DOHH2 (cell line): ENCODE data around the gene PSMA8.

Source experiments
- H3F3A ChIP-seq: fragments of 200-600 bp; sonication (generic), shearing (Covaris generic); 2 replicates; pipeline ENCODE4 v1.6.0; 2016; ENCODE audit warnings: antibody characterized with exemption, mild to moderate bottlenecking; ENCODE audit not compliant: control insufficient read depth, insufficient read depth
- H3K27ac ChIP-seq: fragments of 200-600 bp; sonication (generic); 2 replicates; pipeline ENCODE4 v1.5.1; 2014; ENCODE audit warnings: low read depth, mild to moderate bottlenecking, low read length, moderate library complexity
- H3K27me3 ChIP-seq: fragments of 200-600 bp; sonication (generic); 2 replicates; pipeline ENCODE4 v1.6.1; 2014; ENCODE audit warnings: mild to moderate bottlenecking, low read length, mixed read lengths; ENCODE audit not compliant: control insufficient read depth
- H3K36me3 ChIP-seq: fragments of 200-600 bp; sonication (generic); 2 replicates; pipeline ENCODE4 v1.6.1; 2014; ENCODE audit warnings: mild to moderate bottlenecking, low read length, moderate library complexity, mixed read lengths; ENCODE audit not compliant: control insufficient read depth
- H3K4me1 ChIP-seq: fragments of 200-600 bp; sonication (generic); 2 replicates; pipeline ENCODE4 v1.6.1; 2014; ENCODE audit warnings: mild to moderate bottlenecking, low read length, mixed read lengths; ENCODE audit not compliant: control insufficient read depth
- H3K4me2 ChIP-seq: fragments of 200-600 bp; sonication (generic); 2 replicates; pipeline ENCODE4 v1.6.0; 2014; ENCODE audit warnings: mild to moderate bottlenecking, low read length, moderate library complexity
- H3K4me3 ChIP-seq: fragments of 200-600 bp; sonication (generic); 2 replicates; pipeline ENCODE4 v1.5.1; 2014; ENCODE audit warnings: mild to moderate bottlenecking, low read length, mixed read lengths
- H3K79me2 ChIP-seq: fragments of 200-600 bp; sonication (generic); 2 replicates; pipeline ENCODE4 v1.6.1; 2014; ENCODE audit warnings: mild to moderate bottlenecking, low read length, mixed read lengths; ENCODE audit not compliant: control insufficient read depth
- H3K9me2 ChIP-seq: fragments of 200-600 bp; sonication (generic); replicated peaks from 2 replicates; pipeline ENCODE4 v1.6.1; 2014; ENCODE audit warnings: mild to moderate bottlenecking, low read length, mixed read lengths; ENCODE audit not compliant: control insufficient read depth
- H3K9me3 ChIP-seq: fragments of 200-600 bp; sonication (generic); 2 replicates; pipeline ENCODE4 v1.6.1; 2014; ENCODE audit warnings: antibody characterized with exemption, low read length, mixed read lengths; ENCODE audit not compliant: control insufficient read depth, insufficient read depth
- H4K20me1 ChIP-seq: fragments of 200-600 bp; sonication (generic); 2 replicates; pipeline ENCODE4 v1.6.0; 2014; ENCODE audit warnings: low read depth, mild to moderate bottlenecking, antibody characterized with exemption, low read length, moderate library complexity; ENCODE audit not compliant: control insufficient read depth, insufficient read depth
- EZH2phosphoT487 ChIP-seq: fragments of 200-600 bp; sonication (generic); IDR thresholded peaks from 2 replicates; pipeline ENCODE4 v1.6.1; 2017; ENCODE audit warnings: borderline replicate concordance, mild to moderate bottlenecking, antibody characterized with exemption, low read length, moderate library complexity, mixed read lengths
- TF ChIP-seq, protein P1 (sequence below): fragments of 200-600 bp; sonication (generic); IDR thresholded peaks from one replicate; pipeline ENCODE4 v1.5.1; 2014; ENCODE audit warnings: antibody characterized with exemption, mild to moderate bottlenecking, low read depth, low read length; ENCODE audit not compliant: poor library complexity, severe bottlenecking

The PSMA8 gene

DNA sequence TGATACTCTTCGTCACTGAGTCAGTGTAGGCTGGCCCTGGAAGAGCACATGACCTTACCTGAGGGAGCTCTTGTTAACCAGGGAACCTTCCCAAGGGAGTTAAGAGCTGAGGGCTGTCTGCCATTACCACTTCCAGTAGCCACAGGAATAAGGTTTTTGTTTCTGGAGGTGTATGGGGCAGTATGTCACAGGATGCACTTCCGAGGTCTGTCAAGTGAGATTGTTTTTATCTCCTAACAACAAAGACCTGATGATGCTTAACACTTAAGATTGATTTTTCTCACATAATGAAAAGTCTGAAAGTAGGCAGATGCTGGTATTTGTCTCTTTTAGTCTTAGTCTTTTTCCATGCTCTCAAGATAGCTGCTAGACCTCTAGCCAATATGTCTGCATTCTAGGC, 41.8 kb downstream of the PSMA8 start:
- Histone ChIP-seq H3K4me1 (peaks cover 23% of the 10 kb centered on the region), H3K4me2 (no peak overlapping the region), H3K36me3 (peaks cover 7% of the 10 kb centered on the region), H3K9me3 (no peaks in the 10 kb centered on the region), H3K27me3 (no peaks in the 10 kb centered on the region), H3K27ac (no peak overlapping the region), H3K79me2 (no peaks in the 10 kb centered on the region), H4K20me1 (no peaks in the 10 kb centered on the region), H3K9me2 (no peaks in the 10 kb centered on the region), H3K4me3 (no peak overlapping the region), H3F3A (no peaks in the 10 kb centered on the region)
- TF ChIP-seq EZH2phosphoT487: no peak
- TF ChIP-seq, protein P1, sequence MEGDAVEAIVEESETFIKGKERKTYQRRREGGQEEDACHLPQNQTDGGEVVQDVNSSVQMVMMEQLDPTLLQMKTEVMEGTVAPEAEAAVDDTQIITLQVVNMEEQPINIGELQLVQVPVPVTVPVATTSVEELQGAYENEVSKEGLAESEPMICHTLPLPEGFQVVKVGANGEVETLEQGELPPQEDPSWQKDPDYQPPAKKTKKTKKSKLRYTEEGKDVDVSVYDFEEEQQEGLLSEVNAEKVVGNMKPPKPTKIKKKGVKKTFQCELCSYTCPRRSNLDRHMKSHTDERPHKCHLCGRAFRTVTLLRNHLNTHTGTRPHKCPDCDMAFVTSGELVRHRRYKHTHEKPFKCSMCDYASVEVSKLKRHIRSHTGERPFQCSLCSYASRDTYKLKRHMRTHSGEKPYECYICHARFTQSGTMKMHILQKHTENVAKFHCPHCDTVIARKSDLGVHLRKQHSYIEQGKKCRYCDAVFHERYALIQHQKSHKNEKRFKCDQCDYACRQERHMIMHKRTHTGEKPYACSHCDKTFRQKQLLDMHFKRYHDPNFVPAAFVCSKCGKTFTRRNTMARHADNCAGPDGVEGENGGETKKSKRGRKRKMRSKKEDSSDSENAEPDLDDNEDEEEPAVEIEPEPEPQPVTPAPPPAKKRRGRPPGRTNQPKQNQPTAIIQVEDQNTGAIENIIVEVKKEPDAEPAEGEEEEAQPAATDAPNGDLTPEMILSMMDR: no peak

DNA sequence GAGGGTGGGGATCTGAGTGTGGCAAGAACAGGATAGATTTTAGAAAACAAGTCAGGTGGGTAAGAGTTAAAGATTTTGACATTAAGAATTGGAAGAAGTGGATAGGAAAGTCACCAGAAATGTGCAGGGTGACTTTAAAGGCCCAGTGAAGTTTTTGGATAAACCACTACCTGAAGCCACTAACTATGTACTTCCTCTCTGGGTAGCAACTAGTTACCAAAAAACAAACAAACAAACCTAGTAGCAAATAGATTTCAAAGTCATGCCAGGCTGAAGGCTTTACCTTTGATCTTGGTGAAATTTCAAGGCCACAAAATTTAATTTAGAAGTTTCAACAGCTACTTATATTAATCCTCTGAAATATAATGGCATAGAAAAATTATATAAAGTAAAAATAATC, 42.5 kb downstream of the PSMA8 start:
- H4K20me1 ChIP-seq: no peaks in the 10 kb centered on the region
- no peaks in the 10 kb centered on the region for H3K9me2 ChIP-seq
- no peak overlapping the region for H3K4me3 ChIP-seq
- no peaks in the 10 kb centered on the region for H3K9me3 ChIP-seq
- no peaks in the 10 kb centered on the region for H3K79me2 ChIP-seq
- peaks cover 29% of the 10 kb centered on the region for H3K4me1 ChIP-seq
- TF ChIP-seq EZH2phosphoT487: no peak
- TF ChIP-seq, protein P1: no peak
- no peaks in the 10 kb centered on the region for H3F3A ChIP-seq
- no peak overlapping the region for H3K4me2 ChIP-seq
- H3K27ac ChIP-seq: no peak overlapping the region
- peaks cover 11% of the 10 kb centered on the region for H3K36me3 ChIP-seq
- H3K27me3 ChIP-seq: no peaks in the 10 kb centered on the region

DNA sequence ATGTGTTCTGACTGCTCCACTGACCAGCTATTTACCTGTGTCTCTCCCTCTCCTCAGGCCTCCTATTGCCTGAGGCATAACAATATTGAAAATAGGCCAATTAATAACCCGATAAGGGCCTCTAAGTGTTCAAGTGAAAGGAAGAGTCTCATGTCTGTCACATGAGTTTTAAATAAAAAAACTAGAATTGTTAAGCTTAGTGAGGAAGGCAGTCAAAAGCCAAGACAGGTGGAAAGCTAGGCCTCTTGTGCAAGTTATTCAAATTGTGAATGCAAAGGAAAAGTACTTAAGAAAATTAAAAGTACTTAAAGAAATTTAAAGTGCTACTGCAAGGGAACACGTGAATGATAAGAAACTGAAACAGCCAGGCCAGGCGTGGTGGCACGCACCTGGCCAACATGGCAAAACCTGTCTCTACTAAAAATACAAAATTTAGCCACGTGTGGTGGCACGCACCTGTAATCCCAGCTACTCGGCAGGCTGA, 47.7 kb downstream of the PSMA8 start:
- Histone ChIP-seq H3F3A (peaks cover 5% of the 10 kb centered on the region), H3K9me3 (peaks cover 9% of the 10 kb centered on the region), H3K79me2 (no peaks in the 10 kb centered on the region), H3K4me2 (0 out of 2 replicates have a peak overlapping the region, but pooled peaks have one; percentile 25), H4K20me1 (no peaks in the 10 kb centered on the region), H3K4me3 (no peak overlapping the region), H3K4me1 (peaks cover 47% of the 10 kb centered on the region), H3K36me3 (peaks cover 26% of the 10 kb centered on the region), H3K27ac (peak overlapping the region; percentile 41), H3K27me3 (no peaks in the 10 kb centered on the region), H3K9me2 (no peaks in the 10 kb centered on the region)
- TF ChIP-seq EZH2phosphoT487: no peak
- TF ChIP-seq, protein P1: no peak
